GM23338 (cell line): Measurements from ENCODE around the gene GIMAP7.

Experiments
- CTCF ChIP-seq, 2 experiments: fragments of 200-600 bp in 1 of 2; sonication (generic) in 1 of 2; conservative IDR thresholded peaks; 2 replicates each; pipeline versions ENCODE4 v1.5.1 to v1.6.1; 2016 to 2017; ENCODE audit warnings: antibody characterized with exemption in 2 of 2, low read depth in 2 of 2, mild to moderate bottlenecking in 2 of 2, moderate library complexity in 1 of 2
- EZH2 ChIP-seq: fragments of 200-600 bp; sonication (generic); IDR thresholded peaks from one replicate; pipeline ENCODE4 v1.8.0; 2017; ENCODE audit warnings: antibody characterized with exemption, mild to moderate bottlenecking, low read depth; ENCODE audit not compliant: unreplicated experiment
- JUNB ChIP-seq: IDR thresholded peaks from one replicate; pipeline ENCODE4 v1.6.1; 2016; ENCODE audit warnings: antibody characterized with exemption; ENCODE audit not compliant: unreplicated experiment
- POLR2AphosphoS5 ChIP-seq: IDR thresholded peaks from 2 replicates; pipeline ENCODE4 v1.6.1; 2016; ENCODE audit warnings: antibody characterized with exemption, low read depth
- REST ChIP-seq: IDR thresholded peaks from one replicate; pipeline ENCODE4 v1.6.1; 2018; ENCODE audit warnings: antibody characterized with exemption; ENCODE audit not compliant: unreplicated experiment

GRCh38 chr7:150471886-150472285 is 42.8 kb upstream of the GIMAP7 start:
- TF ChIP-seq CTCF (conservative IDR thresholded peaks at IDR 0.05; ENCODE audit: low read depth in 2 of 2) (no peak), JUNB (no peak), REST (no peak), POLR2AphosphoS5 (no peak), EZH2 (no peak)
